HepG2 (cell line): ENCODE data around the gene PSMD5. TPM values are rescaled to one million over a fixed set of nuclear protein-coding genes. Genes with fewer than 3 reads are reported as not detected.

Experiments
- CREM ChIP-seq, 2 experiments: sonication (generic) in 1 of 2; formaldehyde crosslinking in 1 of 2; IDR thresholded peaks; 2 replicates each; pipeline versions ENCODE4 v1.4.0 to v1.6.1; 2016 to 2020; ENCODE audit warnings: antibody characterized with exemption in 1 of 2, mild to moderate bottlenecking in 1 of 2, missing genetic modification reagents in 1 of 2
- GATAD2A ChIP-seq: IDR thresholded peaks from 2 replicates; pipeline ENCODE4 v1.6.1; 2016
- HDAC2 ChIP-seq: sonication (generic); formaldehyde crosslinking; IDR thresholded peaks from 2 replicates; pipeline ENCODE4 v1.4.0; 2020; ENCODE audit warnings: missing genetic modification reagents
- ZFP36L2 ChIP-seq: sonication (generic); formaldehyde crosslinking; IDR thresholded peaks from 2 replicates; pipeline ENCODE4 v1.4.0; 2020; ENCODE audit warnings: missing genetic modification reagents
- ZMYM2 ChIP-seq: sonication (generic); formaldehyde crosslinking; IDR thresholded peaks from 2 replicates; pipeline ENCODE4 v1.8.0; 2022; ENCODE audit warnings: mild to moderate bottlenecking, missing genetic modification reagents
- ZNF280B ChIP-seq: sonication (generic); formaldehyde crosslinking; IDR thresholded peaks from 2 replicates; pipeline ENCODE4 v1.5.0; 2020; ENCODE audit warnings: missing genetic modification reagents, mild to moderate bottlenecking, borderline replicate concordance
- ZNF678 ChIP-seq: sonication (generic); formaldehyde crosslinking; IDR thresholded peaks from 2 replicates; pipeline ENCODE4 v1.4.0; 2020; ENCODE audit warnings: mild to moderate bottlenecking, missing genetic modification reagents
- ZNF839 ChIP-seq: sonication (generic); formaldehyde crosslinking; IDR thresholded peaks from 2 replicates; pipeline ENCODE4 v1.4.0; 2020; ENCODE audit warnings: missing genetic modification reagents, mild to moderate bottlenecking, borderline replicate concordance
- polyA plus RNA-seq, 8 experiments: library from polyadenylated mRNA; depleted of rRNA in 3 of 8; stranded (reverse) in 7 of 8; unstranded in 1 of 8; fragments of >200 nt; fragmentation: Illumina TruSeq in 4 of 8; extraction: Trizol in 4 of 8; gene quantifications; 2 replicates each; pipeline versions ENCODE4 v1.2.1 to v1.2.3, GENCODE V29; 2011 to 2016; ENCODE audit warnings: low read depth in 4 of 8, missing spikeins in 1 of 8, mixed read lengths in 1 of 8; ENCODE audit not compliant: insufficient read depth in 1 of 8
- total RNA-seq, 5 experiments: library from RNA; depleted of rRNA; stranded (reverse); fragments of >200 nt; fragmentation: Illumina TruSeq; extraction: Trizol; gene quantifications; 2 replicates each; pipeline ENCODE4 v1.2.3, GENCODE V29; 2016; ENCODE audit warnings: low read depth in 1 of 5
- TF ChIP-seq, protein P1 (sequence below): sonication (generic); formaldehyde crosslinking; IDR thresholded peaks from 2 replicates; pipeline ENCODE4 v1.4.0; 2020; ENCODE audit warnings: mild to moderate bottlenecking, missing genetic modification reagents
- TF ChIP-seq, protein P2 (sequence below): sonication (generic); formaldehyde crosslinking; IDR thresholded peaks from 2 replicates; pipeline ENCODE4 v1.5.1; 2020; ENCODE audit warnings: missing genetic modification reagents, mild to moderate bottlenecking, borderline replicate concordance
- TF ChIP-seq, protein P3 (sequence below): sonication (generic); formaldehyde crosslinking; conservative IDR thresholded peaks from 2 replicates; pipeline ENCODE4 v1.8.0; 2022; ENCODE audit warnings: mild to moderate bottlenecking, moderate library complexity, missing genetic modification reagents
- TF ChIP-seq, protein P4 (sequence below): sonication (generic); formaldehyde crosslinking; IDR thresholded peaks from 2 replicates; pipeline ENCODE4 v1.5.1; 2020; ENCODE audit warnings: mild to moderate bottlenecking, missing genetic modification reagents

PSMD5 gene
- total and polyA plus RNA-seq, 2 of the 13 experiments (the other 11 are each of a cell fraction or from before 2014, with no cell fraction given) = 12.7 to 18.1 TPM

GRCh38 chr9:120778758-120779157 is 64.0 kb downstream of the PSMD5 start (continued):
- TF ChIP-seq CREM (IDR thresholded peaks at IDR 0.05) (peak; percentile 73; the same call in 1 of the 2 replicates), CREM (CRISPR knock-in tag; IDR thresholded peaks at IDR 0.05) (no peak), HDAC2 (CRISPR knock-in tag) (peak; percentile 91), ZNF839 (CRISPR knock-in tag) (no peak), ZNF678 (CRISPR knock-in tag) (no peak), GATAD2A (CRISPR knock-in tag) (peak; percentile 99), ZMYM2 (no peak), ZFP36L2 (CRISPR knock-in tag) (no peak), ZNF280B (CRISPR knock-in tag) (no peak)
- TF ChIP-seq, protein P1, sequence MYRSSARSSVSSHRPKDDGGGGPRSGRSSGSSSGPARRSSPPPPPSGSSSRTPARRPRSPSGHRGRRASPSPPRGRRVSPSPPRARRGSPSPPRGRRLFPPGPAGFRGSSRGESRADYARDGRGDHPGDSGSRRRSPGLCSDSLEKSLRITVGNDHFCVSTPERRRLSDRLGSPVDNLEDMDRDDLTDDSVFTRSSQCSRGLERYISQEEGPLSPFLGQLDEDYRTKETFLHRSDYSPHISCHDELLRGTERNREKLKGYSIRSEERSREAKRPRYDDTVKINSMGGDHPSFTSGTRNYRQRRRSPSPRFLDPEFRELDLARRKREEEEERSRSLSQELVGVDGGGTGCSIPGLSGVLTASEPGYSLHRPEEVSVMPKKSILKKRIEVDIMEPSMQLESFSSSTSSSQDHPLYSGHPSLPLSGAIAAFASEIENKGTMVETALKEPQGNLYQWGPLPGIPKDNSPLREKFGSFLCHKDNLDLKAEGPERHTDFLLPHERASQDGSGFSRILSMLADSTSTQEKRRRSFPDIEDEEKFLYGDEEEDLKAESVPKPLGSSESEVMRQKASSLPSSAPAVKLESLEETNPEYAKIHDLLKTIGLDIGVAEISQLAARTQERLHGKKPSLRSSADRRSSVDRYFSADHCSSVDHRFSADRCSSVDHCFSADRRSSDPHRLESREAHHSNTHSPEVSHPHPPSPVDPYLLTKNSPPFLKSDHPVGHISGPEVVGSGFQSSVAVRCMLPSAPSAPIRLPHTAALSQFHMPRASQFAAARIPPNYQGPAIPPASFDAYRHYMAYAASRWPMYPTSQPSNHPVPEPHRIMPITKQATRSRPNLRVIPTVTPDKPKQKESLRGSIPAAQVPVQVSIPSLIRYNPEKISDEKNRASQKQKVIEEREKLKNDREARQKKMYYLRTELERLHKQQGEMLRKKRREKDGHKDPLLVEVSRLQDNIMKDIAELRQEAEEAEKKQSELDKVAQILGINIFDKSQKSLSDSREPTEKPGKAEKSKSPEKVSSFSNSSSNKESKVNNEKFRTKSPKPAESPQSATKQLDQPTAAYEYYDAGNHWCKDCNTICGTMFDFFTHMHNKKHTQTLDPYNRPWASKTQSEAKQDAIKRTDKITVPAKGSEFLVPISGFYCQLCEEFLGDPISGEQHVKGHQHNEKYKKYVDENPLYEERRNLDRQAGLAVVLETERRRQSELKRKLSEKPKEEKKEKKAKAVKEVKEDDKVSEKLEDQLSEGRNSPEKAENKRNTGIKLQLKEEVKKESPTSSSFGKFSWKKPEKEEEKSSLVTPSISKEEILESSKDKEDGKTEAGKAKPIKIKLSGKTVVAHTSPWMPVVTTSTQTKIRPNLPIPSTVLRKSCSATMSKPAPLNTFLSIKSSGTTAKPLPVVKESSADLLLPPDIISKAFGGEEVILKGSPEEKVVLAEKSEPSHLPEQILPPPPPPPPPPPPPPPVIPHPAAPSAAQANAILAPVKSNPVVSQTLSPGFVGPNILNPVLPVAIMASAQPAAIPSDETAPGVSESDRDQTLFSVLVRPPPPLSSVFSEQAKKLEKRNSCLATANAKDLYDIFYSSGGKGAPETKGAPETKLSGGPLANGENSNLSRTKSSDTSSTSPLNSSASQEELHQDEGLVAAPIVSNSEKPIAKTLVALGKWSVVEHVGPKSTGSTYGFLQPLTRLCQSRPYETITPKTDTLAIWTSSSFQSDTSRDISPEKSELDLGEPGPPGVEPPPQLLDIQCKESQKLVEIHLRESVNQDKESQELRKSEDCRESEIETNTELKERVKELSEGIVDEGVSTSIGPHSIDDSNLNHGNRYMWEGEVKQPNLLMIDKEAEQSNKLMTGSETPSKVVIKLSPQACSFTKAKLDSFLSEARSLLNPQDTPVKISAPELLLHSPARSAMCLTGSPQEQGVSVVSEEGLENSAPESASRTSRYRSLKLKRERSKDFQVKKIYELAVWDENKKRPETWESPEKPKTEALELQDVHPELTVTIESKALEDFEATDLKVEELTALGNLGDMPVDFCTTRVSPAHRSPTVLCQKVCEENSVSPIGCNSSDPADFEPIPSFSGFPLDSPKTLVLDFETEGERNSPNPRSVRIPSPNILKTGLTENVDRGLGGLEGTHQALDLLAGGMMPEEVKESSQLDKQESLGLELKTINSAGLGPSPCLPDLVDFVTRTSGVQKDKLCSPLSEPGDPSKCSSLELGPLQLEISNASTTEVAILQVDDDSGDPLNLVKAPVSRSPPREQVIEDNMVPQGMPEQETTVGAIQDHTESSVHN (CRISPR knock-in tag) = no peak
- TF ChIP-seq, protein P2, sequence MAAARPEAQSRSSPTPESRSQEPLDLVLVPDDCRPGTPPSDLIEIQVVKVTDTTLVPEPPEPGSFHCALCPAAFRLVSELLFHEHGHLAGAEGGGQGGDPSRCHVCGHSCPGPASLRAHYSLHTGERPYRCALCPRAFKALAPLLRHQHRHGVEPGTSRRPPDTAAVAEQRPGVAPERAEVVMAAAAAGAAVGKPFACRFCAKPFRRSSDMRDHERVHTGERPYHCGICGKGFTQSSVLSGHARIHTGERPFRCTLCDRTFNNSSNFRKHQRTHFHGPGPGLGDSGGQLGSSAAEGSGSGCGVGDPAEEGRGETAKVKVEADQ (CRISPR knock-in tag) = no peak
- TF ChIP-seq, protein P3, sequence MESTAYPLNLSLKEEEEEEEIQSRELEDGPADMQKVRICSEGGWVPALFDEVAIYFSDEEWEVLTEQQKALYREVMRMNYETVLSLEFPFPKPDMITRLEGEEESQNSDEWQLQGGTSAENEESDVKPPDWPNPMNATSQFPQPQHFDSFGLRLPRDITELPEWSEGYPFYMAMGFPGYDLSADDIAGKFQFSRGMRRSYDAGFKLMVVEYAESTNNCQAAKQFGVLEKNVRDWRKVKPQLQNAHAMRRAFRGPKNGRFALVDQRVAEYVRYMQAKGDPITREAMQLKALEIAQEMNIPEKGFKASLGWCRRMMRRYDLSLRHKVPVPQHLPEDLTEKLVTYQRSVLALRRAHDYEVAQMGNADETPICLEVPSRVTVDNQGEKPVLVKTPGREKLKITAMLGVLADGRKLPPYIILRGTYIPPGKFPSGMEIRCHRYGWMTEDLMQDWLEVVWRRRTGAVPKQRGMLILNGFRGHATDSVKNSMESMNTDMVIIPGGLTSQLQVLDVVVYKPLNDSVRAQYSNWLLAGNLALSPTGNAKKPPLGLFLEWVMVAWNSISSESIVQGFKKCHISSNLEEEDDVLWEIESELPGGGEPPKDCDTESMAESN = no peak
- TF ChIP-seq, protein P4, sequence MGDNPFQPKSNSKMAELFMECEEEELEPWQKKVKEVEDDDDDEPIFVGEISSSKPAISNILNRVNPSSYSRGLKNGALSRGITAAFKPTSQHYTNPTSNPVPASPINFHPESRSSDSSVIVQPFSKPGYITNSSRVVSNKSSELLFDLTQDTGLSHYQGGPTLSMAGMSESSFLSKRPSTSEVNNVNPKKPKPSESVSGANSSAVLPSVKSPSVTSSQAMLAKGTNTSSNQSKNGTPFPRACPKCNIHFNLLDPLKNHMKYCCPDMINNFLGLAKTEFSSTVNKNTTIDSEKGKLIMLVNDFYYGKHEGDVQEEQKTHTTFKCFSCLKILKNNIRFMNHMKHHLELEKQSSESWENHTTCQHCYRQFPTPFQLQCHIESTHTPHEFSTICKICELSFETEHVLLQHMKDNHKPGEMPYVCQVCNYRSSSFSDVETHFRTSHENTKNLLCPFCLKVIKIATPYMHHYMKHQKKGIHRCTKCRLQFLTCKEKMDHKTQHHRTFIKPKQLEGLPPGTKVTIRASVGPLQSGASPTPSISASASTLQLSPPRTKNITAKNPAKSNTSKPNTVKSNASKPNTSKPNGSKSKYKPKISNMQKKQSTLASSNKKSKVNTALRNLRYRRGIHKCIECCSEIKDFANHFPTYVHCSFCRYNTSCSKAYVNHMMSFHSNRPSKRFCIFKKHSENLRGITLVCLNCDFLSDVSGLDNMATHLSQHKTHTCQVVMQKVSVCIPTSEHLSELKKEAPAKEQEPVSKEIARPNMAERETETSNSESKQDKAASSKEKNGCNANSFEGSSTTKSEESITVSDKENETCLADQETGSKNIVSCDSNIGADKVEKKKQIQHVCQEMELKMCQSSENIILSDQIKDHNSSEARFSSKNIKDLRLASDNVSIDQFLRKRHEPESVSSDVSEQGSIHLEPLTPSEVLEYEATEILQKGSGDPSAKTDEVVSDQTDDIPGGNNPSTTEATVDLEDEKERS (CRISPR knock-in tag) = no peak
